ENCODE results near the gene ATP2B1. TPM values are rescaled to one million over a fixed set of nuclear protein-coding genes. Genes with fewer than 3 reads are reported as not detected.

ATP2B1 gene
- total RNA-seq, 1 donor from 2014 or later: 61.2 TPM

DNA sequence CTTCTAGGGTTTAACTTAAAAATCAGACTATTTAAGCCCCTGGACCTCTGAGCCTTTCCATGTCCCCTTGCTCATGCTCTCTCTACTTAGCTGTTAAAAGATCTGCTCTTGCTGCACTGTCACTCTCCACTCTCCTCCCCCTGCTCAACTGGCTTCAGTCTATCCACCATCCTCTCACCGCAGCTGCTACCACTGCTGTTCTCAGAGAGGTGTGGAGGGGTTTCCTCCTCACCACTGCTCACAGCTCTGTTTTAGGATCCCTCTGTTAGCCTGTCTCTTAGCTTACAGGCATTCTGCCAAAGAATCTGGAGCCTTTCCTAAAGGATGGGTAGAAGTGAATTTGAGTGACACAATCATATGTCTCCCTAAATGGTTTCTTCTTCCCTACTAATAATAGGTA lies 43.7 kb upstream of the ATP2B1 start:
- H3K27ac Mint-ChIP-seq (ENCODE audit: unreplicated experiment): no peak overlapping the region
- no peak overlapping the region for H3K4me3 Mint-ChIP-seq (ENCODE audit: unreplicated experiment)
- no peak for TF ChIP-seq CTCF (IDR thresholded peaks at IDR 0.05; ENCODE audit: partially characterized antibody, unreplicated experiment)
- DNase-seq: no peak
- H3K9me3 Mint-ChIP-seq (ENCODE audit: unreplicated experiment): no peaks in the 10 kb centered on the region
- H3K36me3 Mint-ChIP-seq (ENCODE audit: unreplicated experiment): no peaks in the 10 kb centered on the region
- H3K27me3 Mint-ChIP-seq (ENCODE audit: unreplicated experiment): no peaks in the 10 kb centered on the region
- no peaks in the 10 kb centered on the region for H3K4me1 Mint-ChIP-seq (ENCODE audit: low read depth, unreplicated experiment)

GRCh38 chr12:89750389-89751351 lies 42.0 kb upstream of the ATP2B1 start:
- H3K9me3 Mint-ChIP-seq (ENCODE audit: unreplicated experiment): no peaks in the 10 kb centered on the region
- H3K36me3 Mint-ChIP-seq (ENCODE audit: unreplicated experiment): no peaks in the 10 kb centered on the region
- no peaks in the 10 kb centered on the region for H3K27me3 Mint-ChIP-seq (ENCODE audit: unreplicated experiment)
- no peaks in the 10 kb centered on the region for H3K4me1 Mint-ChIP-seq (ENCODE audit: low read depth, unreplicated experiment)
- no peak overlapping the region for H3K4me3 Mint-ChIP-seq (ENCODE audit: unreplicated experiment)
- H3K27ac Mint-ChIP-seq (ENCODE audit: unreplicated experiment): no peak overlapping the region
- no peak for DNase-seq
- TF ChIP-seq CTCF (IDR thresholded peaks at IDR 0.05; ENCODE audit: partially characterized antibody, unreplicated experiment): no peak

- TF ChIP-seq CTCF (IDR thresholded peaks at IDR 0.05; ENCODE audit: partially characterized antibody, unreplicated experiment): no peak
- Mint-ChIP-seq H3K36me3 (ENCODE audit: unreplicated experiment) (no peaks in the 10 kb centered on the region), H3K9me3 (ENCODE audit: unreplicated experiment) (no peaks in the 10 kb centered on the region)
Measured at GRCh38 chr12:89748791-89749190, 40.2 kb upstream of the ATP2B1 start.

DNA sequence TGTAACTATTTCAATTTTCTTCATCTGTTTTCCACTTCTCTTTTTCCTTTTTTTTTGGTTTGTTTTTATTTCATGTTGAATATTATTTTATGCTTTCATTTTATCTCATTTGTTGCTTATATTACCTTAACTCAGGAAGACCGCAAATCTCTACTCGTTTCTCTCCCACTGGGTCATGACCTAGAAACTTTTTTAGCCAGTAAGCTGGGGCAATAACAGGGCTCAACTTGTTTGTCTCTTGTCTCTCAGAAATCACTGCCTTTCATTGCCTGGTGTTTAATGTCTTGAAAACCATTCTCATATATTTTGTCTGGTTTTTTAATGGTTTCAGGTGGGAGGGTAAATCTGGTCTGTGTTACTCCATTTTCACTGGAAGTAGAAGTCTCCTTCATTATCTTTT lies 36.6 kb upstream of the ATP2B1 start:
- no peak for TF ChIP-seq CTCF (IDR thresholded peaks at IDR 0.05; ENCODE audit: partially characterized antibody, unreplicated experiment)
- H3K4me3 Mint-ChIP-seq (ENCODE audit: unreplicated experiment): no peak overlapping the region

More at GRCh38 chr12:89748791-89749190, 40.2 kb upstream of the ATP2B1 start:
- H3K27me3 Mint-ChIP-seq (ENCODE audit: unreplicated experiment): no peaks in the 10 kb centered on the region
- no peak overlapping the region for H3K4me3 Mint-ChIP-seq (ENCODE audit: unreplicated experiment)
- no peaks in the 10 kb centered on the region for H3K4me1 Mint-ChIP-seq (ENCODE audit: low read depth, unreplicated experiment)
- no peak overlapping the region for H3K27ac Mint-ChIP-seq (ENCODE audit: unreplicated experiment)
- DNase-seq: no peak

More for the DNA sequence above, 36.6 kb upstream of the ATP2B1 start:
- no peaks in the 10 kb centered on the region for H3K4me1 Mint-ChIP-seq (ENCODE audit: low read depth, unreplicated experiment)
- H3K9me3 Mint-ChIP-seq (ENCODE audit: unreplicated experiment): peaks cover 4% of the 10 kb centered on the region
- H3K27ac Mint-ChIP-seq (ENCODE audit: unreplicated experiment): no peak overlapping the region
- DNase-seq: no peak
- H3K27me3 Mint-ChIP-seq (ENCODE audit: unreplicated experiment): no peaks in the 10 kb centered on the region
- H3K36me3 Mint-ChIP-seq (ENCODE audit: unreplicated experiment): no peaks in the 10 kb centered on the region
